VCaP (cell line): Measurements from ENCODE around the gene ZEB2.

Source experiments
- H3K27ac ChIP-seq: fragments of 450-650 bp; 2 replicates; pipeline ENCODE4 v1.5.1; 2017
- CTCF ChIP-seq: fragments of 450-650 bp; conservative IDR thresholded peaks from 2 replicates; pipeline ENCODE4 v1.5.1; 2017; ENCODE audit warnings: mild to moderate bottlenecking, moderate library complexity

The ZEB2 gene

GRCh38 chr2:144530596-144530995 is 10.7 kb upstream of the ZEB2 start:
- H3K27ac ChIP-seq: no peak overlapping the region
- no peak for TF ChIP-seq CTCF

- TF ChIP-seq CTCF: no peak
- H3K27ac ChIP-seq: no peak overlapping the region
Measured at GRCh38 chr2:144529841-144530240, 9.9 kb upstream of the ZEB2 start.

GRCh38 chr2:144528108-144528507 is 8.2 kb upstream of the ZEB2 start:
- TF ChIP-seq CTCF: no peak

GRCh38 chr2:144526831-144527230 is 6.9 kb upstream of the ZEB2 start:
- H3K27ac ChIP-seq: no peak overlapping the region
- no peak for TF ChIP-seq CTCF

More at GRCh38 chr2:144528108-144528507, 8.2 kb upstream of the ZEB2 start:
- H3K27ac ChIP-seq: no peak overlapping the region

GRCh38 chr2:144524118-144525009 is 4.4 kb upstream of the ZEB2 start:
- TF ChIP-seq CTCF: no peak
- H3K27ac ChIP-seq: no peak overlapping the region

- no peak for TF ChIP-seq CTCF
- no peak overlapping the region for H3K27ac ChIP-seq
Measured at GRCh38 chr2:144523596-144524117, 3.7 kb upstream of the ZEB2 start.

GRCh38 chr2:144522897-144523595 is 3.1 kb upstream of the ZEB2 start:
- no peak overlapping the region for H3K27ac ChIP-seq

More at GRCh38 chr2:144522897-144523595, 3.1 kb upstream of the ZEB2 start:
- TF ChIP-seq CTCF: no peak
